Fibroblast of lung (primary cell): ENCODE results near the gene LIPE. TPM values are rescaled to one million over a fixed set of nuclear protein-coding genes. Genes with fewer than 3 reads are reported as not detected.
A peak's percentile ranks its signal among the peaks of the same experiment; 100 is the strongest.
"Not testable (repeated sequence)": the region's sequence is repeated elsewhere in the genome, so short reads cannot be mapped to it uniquely, and the experiment has no call there.

Experiments
- DNase-seq, 2 donors: peaks; one replicate each; pipeline versions ENCODE4 v3.0.0 to v3.0.0-alpha.2; 2010; ENCODE audit warnings: low read depth in 2 of 2
- H2AFZ ChIP-seq: 2 replicates; pipeline ENCODE4 v1.5.1; 2012; ENCODE audit warnings: low read length, control low read depth, inconsistent platforms
- H3K27ac ChIP-seq: 2 replicates; pipeline ENCODE4 v1.5.1; 2011; ENCODE audit warnings: low read length, control low read depth; ENCODE audit not compliant: insufficient read depth
- H3K27me3 ChIP-seq: 2 replicates; pipeline ENCODE4 v1.5.1; 2011; ENCODE audit warnings: mild to moderate bottlenecking, low read length; ENCODE audit not compliant: control insufficient read depth, insufficient read depth
- H3K36me3 ChIP-seq: 2 replicates; pipeline ENCODE4 v1.5.1; 2011; ENCODE audit warnings: low read length; ENCODE audit not compliant: control insufficient read depth, insufficient read depth
- H3K4me1 ChIP-seq: 2 replicates; pipeline ENCODE4 v1.5.1; 2011; ENCODE audit warnings: low read length; ENCODE audit not compliant: control insufficient read depth, insufficient read depth; ENCODE audit errors: extremely low read depth
- H3K4me2 ChIP-seq: 2 replicates; pipeline ENCODE4 v1.5.1; 2011; ENCODE audit warnings: low read length, control low read depth; ENCODE audit not compliant: insufficient read depth; ENCODE audit errors: extremely low read depth
- H3K4me3 ChIP-seq, 4 experiments: fragments of 200-600 bp in 1 of 4; sonication (generic) in 1 of 4; replicated peaks in 1 of 4; 2 replicates each; pipeline ENCODE4 v1.5.1; 2011 to 2016; ENCODE audit warnings: low read length in 4 of 4, low read depth in 3 of 4, mild to moderate bottlenecking in 3 of 4, control low read depth in 2 of 4, inconsistent platforms in 1 of 4, mixed read lengths in 1 of 4; ENCODE audit not compliant: insufficient read depth in 1 of 4; ENCODE audit errors: control extremely low read depth in 1 of 4
- H3K79me2 ChIP-seq: 2 replicates; pipeline ENCODE4 v1.5.1; 2012; ENCODE audit warnings: mild to moderate bottlenecking, low read length, inconsistent platforms; ENCODE audit not compliant: control insufficient read depth, insufficient read depth
- H3K9ac ChIP-seq: 2 replicates; pipeline ENCODE4 v1.5.1; 2011; ENCODE audit warnings: mild to moderate bottlenecking, low read length, control low read depth; ENCODE audit not compliant: insufficient read depth
- H3K9me3 ChIP-seq: 2 replicates; pipeline ENCODE4 v1.5.1; 2012; ENCODE audit warnings: low read depth, low read length; ENCODE audit not compliant: control insufficient read depth, insufficient read depth
- H4K20me1 ChIP-seq: 2 replicates; pipeline ENCODE4 v1.5.1; 2011; ENCODE audit warnings: low read length; ENCODE audit not compliant: control insufficient read depth, insufficient read depth; ENCODE audit errors: extremely low read depth
- CTCF ChIP-seq, 2 donors: IDR thresholded peaks in 1 of 2; conservative IDR thresholded peaks in 1 of 2; 1 replicate in 1 of 2; 2 replicates in 1 of 2; pipeline ENCODE4 v1.5.1; 2011 to 2012; ENCODE audit warnings: low read length in 2 of 2, control low read depth in 1 of 2, inconsistent platforms in 1 of 2, low read depth in 1 of 2, mild to moderate bottlenecking in 1 of 2
- EZH2 ChIP-seq: IDR thresholded peaks from 2 replicates; pipeline ENCODE4 v1.5.1; 2012; ENCODE audit warnings: low read length, control low read depth, mild to moderate bottlenecking; ENCODE audit errors: missing control alignments
- polyA plus RNA-seq, 2 donors: library from polyadenylated mRNA; depleted of rRNA in 1 of 2; stranded (reverse) in 1 of 2; unstranded in 1 of 2; fragments of >200 nt; gene quantifications; 2 replicates each; pipeline ENCODE4 v1.2.1, GENCODE V29; 2011 to 2012; ENCODE audit warnings: missing spikeins in 1 of 2
- total RNA-seq: library from RNA; depleted of rRNA; stranded (reverse); fragments of >200 nt; gene quantifications from 2 replicates; pipeline ENCODE4 v1.2.1, GENCODE V29; 2014

Gene LIPE
- total and polyA plus RNA-seq, 2 donors (not counting 1 experiment from before 2014, with no cell fraction given): 1.1 to 1.7 TPM

DNA sequence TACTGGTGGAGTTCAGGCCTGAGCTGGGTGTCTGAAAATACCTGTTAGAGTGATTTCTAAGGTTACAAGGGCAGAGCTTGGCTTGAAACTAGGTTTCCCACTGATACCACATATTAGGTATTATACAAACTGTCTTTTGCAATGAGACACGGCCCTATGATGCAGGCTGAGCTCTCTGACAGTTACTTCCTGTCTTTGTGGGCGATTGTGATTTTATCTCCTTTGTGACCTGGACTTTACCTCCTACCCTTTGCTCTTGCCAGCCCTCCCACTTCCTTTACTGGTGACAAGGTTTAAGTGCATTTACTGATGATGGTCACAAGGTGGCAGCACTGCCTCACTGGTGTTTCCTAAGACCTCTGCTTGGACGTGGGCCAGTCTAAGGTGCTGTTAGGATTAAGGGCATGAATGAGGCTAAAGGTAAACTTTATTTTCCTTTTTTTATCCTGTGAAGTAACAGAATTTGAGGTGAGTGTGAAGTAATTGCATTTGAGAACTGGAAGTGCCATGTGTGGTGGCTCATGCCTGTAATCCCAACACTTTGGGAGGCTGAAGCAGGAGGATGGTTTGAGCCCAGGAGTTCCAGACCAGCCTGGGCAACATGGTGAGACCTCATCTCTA is 23.2 kb upstream of the LIPE start:
- no peak overlapping the region for H3K4me3 ChIP-seq
- H2AFZ ChIP-seq: no peak overlapping the region
- H3K9me3 ChIP-seq: no peaks in the 10 kb centered on the region
- no peaks in the 10 kb centered on the region for H3K79me2 ChIP-seq
- no peak overlapping the region for H3K4me2 ChIP-seq
- DNase-seq: peak; percentile 70 to 87
- no peak overlapping the region for H3K27ac ChIP-seq
- H4K20me1 ChIP-seq: no peaks in the 10 kb centered on the region
- no peak for TF ChIP-seq EZH2
- peak; percentile 84 to 88 for TF ChIP-seq CTCF (conservative IDR thresholded peaks at IDR 0.05 in 1 of 2, IDR thresholded peaks at IDR 0.05 in 1 of 2; ENCODE audit: low read depth in 1 of 2, low read length in 2 of 2)
- no peaks in the 10 kb centered on the region for H3K4me1 ChIP-seq
- H3K36me3 ChIP-seq: no peaks in the 10 kb centered on the region
- no peak overlapping the region for H3K9ac ChIP-seq
- H3K27me3 ChIP-seq: no peaks in the 10 kb centered on the region

- not testable (repeated sequence) for H3K79me2 ChIP-seq, H3K27me3 ChIP-seq, H3K27ac ChIP-seq
These were observed 21.1 kb upstream of the LIPE start for GRCh38 chr19:42448306-42448705.

DNA sequence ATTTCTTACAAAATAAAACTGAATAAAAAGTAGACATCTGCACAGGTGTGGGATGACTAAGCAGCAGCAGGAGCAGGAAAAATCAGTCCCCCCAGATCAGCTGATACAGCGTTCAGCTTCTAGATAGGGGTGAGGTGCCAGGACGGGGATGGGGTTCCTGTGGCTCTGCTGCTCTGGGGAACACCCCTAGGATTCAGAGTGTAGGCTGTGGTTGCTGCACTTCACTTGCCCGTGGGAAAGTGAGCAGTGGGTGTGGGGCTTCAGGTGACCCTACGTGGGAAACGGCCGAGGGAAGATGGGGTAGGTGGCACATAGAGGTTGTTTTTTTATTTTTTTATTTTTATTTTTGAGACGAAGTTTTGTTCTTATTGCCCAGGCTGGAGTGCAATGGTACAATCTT is 18.8 kb upstream of the LIPE start:
- Histone ChIP-seq H3K27me3 (peaks cover 5% of the 10 kb centered on the region), H2AFZ (no peak overlapping the region), H3K4me1 (no peaks in the 10 kb centered on the region), H4K20me1 (no peaks in the 10 kb centered on the region), H3K27ac (no peak overlapping the region), H3K4me3 (no peak overlapping the region), H3K79me2 (no peaks in the 10 kb centered on the region), H3K36me3 (no peaks in the 10 kb centered on the region), H3K9me3 (no peaks in the 10 kb centered on the region), H3K4me2 (no peak overlapping the region), H3K9ac (no peak overlapping the region)
- no peak for DNase-seq
- TF ChIP-seq CTCF (conservative IDR thresholded peaks at IDR 0.05 in 1 of 2, IDR thresholded peaks at IDR 0.05 in 1 of 2; ENCODE audit: low read depth in 1 of 2, low read length in 2 of 2): no peak
- no peak for TF ChIP-seq EZH2

More at GRCh38 chr19:42448306-42448705, 21.1 kb upstream of the LIPE start:
- not testable (repeated sequence) for H4K20me1 ChIP-seq, H2AFZ ChIP-seq, H3K4me1 ChIP-seq, H3K4me3 ChIP-seq, H3K9me3 ChIP-seq, DNase-seq, H3K4me2 ChIP-seq, H3K9ac ChIP-seq, H3K36me3 ChIP-seq
